GM12878 (cell line): ENCODE data around the gene MAP3K10. TPM values are rescaled to one million over a fixed set of nuclear protein-coding genes. Genes with fewer than 3 reads are reported as not detected.

Experiments used
- ATAC-seq: fragments of 200-7000 bp; cut with Tn5 transposase; 3 replicates; pipeline ENCODE4 v1.9.1; 2020; ENCODE audit warnings: mild to moderate bottlenecking, moderate library complexity
- BruUV-seq: library from RNA; stranded (reverse); fragments of 400-500 nt; replicated peaks from 2 replicates; lab custom pipeline; 2021; lab: Mats Ljungman, UMichigan
- CTCF ChIA-PET: fragments of 300-600 bp; sonication (Branson Sonifier 250); formaldehyde crosslinking; extraction: SDS; loops from one replicate; lab custom pipeline; 2021; ENCODE audit warnings: inconsistent platforms; lab: Yijun Ruan, JAX
- POLR2A ChIA-PET: fragments of 350-600 bp; formaldehyde crosslinking; extraction: SDS; loops from one replicate; lab custom pipeline; 2021; ENCODE audit warnings: inconsistent platforms; lab: Charles Lee
- RAD21 ChIA-PET: fragments of 300-600 bp; sonication (Branson Sonifier 250); formaldehyde crosslinking; loops from one replicate; lab custom pipeline; 2023; ENCODE audit warnings: antibody characterized with exemption; ENCODE audit not compliant: unreplicated experiment; lab: Charles Lee
- SMC1A ChIA-PET: fragments of 300-600 bp; sonication (Branson Sonifier 250); formaldehyde crosslinking; loops from one replicate; lab custom pipeline; 2023; ENCODE audit not compliant: unreplicated experiment, uncharacterized antibody; lab: Charles Lee
- DNase-seq: peaks from one replicate; pipeline ENCODE4 v3.0.0-alpha.2; 2011; ENCODE audit warnings: low read depth, low spot score
- FAIRE-seq: peaks from 3 replicates; lab custom pipeline; 2011; peaks lifted over from hg19 to GRCh38; lab: Jason Lieb, UNC
- H2AFZ ChIP-seq: 2 replicates; pipeline ENCODE4 v1.6.0; 2011; ENCODE audit warnings: low read depth, low read length, control low read depth; ENCODE audit not compliant: control insufficient read depth
- H3K27ac ChIP-seq: 2 replicates; pipeline ENCODE4 v1.5.1; 2011; ENCODE audit warnings: control low read depth; ENCODE audit not compliant: control insufficient read depth, insufficient read depth
- H3K27me3 ChIP-seq, 2 experiments: replicated peaks in 1 of 2; 2 replicates each; pipeline versions ENCODE4 v1.6.0 to v1.6.1; 2011; ENCODE audit warnings: low read length in 1 of 2; ENCODE audit not compliant: control insufficient read depth in 2 of 2, insufficient read depth in 2 of 2
- H3K36me3 ChIP-seq, 2 experiments: 2 replicates each; pipeline ENCODE4 v1.5.1; 2011; ENCODE audit warnings: low read length in 1 of 2; ENCODE audit not compliant: control insufficient read depth in 2 of 2, insufficient read depth in 2 of 2
- H3K4me1 ChIP-seq: 2 replicates; pipeline ENCODE4 v1.6.1; 2011; ENCODE audit warnings: mild to moderate bottlenecking, low read length, moderate library complexity, mixed read lengths; ENCODE audit not compliant: control insufficient read depth, insufficient read depth
- H3K4me2 ChIP-seq: 2 replicates; pipeline ENCODE4 v1.6.0; 2011; ENCODE audit warnings: control low read depth; ENCODE audit not compliant: control insufficient read depth, insufficient read depth
- H3K4me3 ChIP-seq: fragments of 200-600 bp; sonication (generic); 2 replicates; pipeline ENCODE4 v1.5.1; 2016
- H3K79me2 ChIP-seq: 2 replicates; pipeline ENCODE4 v1.6.0; 2011; ENCODE audit warnings: low read length; ENCODE audit not compliant: control insufficient read depth, insufficient read depth
- H3K9ac ChIP-seq: 2 replicates; pipeline ENCODE4 v1.8.0; 2011; ENCODE audit warnings: low read length, control low read depth, mixed read lengths; ENCODE audit not compliant: control insufficient read depth, insufficient read depth
- H3K9me3 ChIP-seq: replicated peaks from 3 replicates; pipeline ENCODE4 v1.5.1; 2011; ENCODE audit warnings: mild to moderate bottlenecking, low read length; ENCODE audit not compliant: control insufficient read depth, insufficient read depth
- H4K20me1 ChIP-seq: 2 replicates; pipeline ENCODE4 v1.6.0; 2011; ENCODE audit not compliant: control insufficient read depth, insufficient read depth
- CBX3 ChIP-seq: fragments of 200-600 bp; sonication (generic); IDR thresholded peaks from 2 replicates; pipeline ENCODE4 v1.6.1; 2016; ENCODE audit warnings: low read depth, borderline replicate concordance
- EZH2 ChIP-seq: IDR thresholded peaks from 2 replicates; pipeline ENCODE4 v1.6.1; 2012; ENCODE audit warnings: low read depth, mild to moderate bottlenecking, control low read depth, inconsistent platforms, low read length, borderline replicate concordance; ENCODE audit not compliant: control insufficient read depth
- FOS ChIP-seq: IDR thresholded peaks from 3 replicates; pipeline ENCODE4 v1.6.1; 2011; ENCODE audit warnings: borderline replicate concordance; ENCODE audit not compliant: insufficient read length; ENCODE audit errors: extremely low read depth
- IKZF1 ChIP-seq: fragments of 450-650 bp; conservative IDR thresholded peaks from 2 replicates; pipeline ENCODE4 v1.6.1; 2017; ENCODE audit warnings: antibody characterized with exemption, mild to moderate bottlenecking
- PAX5 ChIP-seq: IDR thresholded peaks from 2 replicates; pipeline ENCODE4 v1.6.1; 2011; ENCODE audit warnings: low read depth, low read length, borderline replicate concordance
- TBL1XR1 ChIP-seq: IDR thresholded peaks from 2 replicates; pipeline ENCODE4 v1.6.1; 2012; ENCODE audit warnings: low read depth, low read length, improper control_type of control experiment
- TCF12 ChIP-seq: IDR thresholded peaks from 2 replicates; pipeline ENCODE4 v1.6.1; 2011; ENCODE audit warnings: low read depth, mild to moderate bottlenecking, low read length
- YY1 ChIP-seq: IDR thresholded peaks from 2 replicates; pipeline ENCODE4 v1.6.1; 2011; ENCODE audit warnings: low read depth, mild to moderate bottlenecking, low read length
- WGBS: methylation state at CpG from one replicate; pipeline ENCODE4 v1.1.6; 2016; ENCODE audit warnings: low lambda C conversion rate; ENCODE audit not compliant: insufficient replicate concordance, insufficient coverage; ENCODE audit errors: missing lambda C conversion rate; 5-methylcytosine and 5-hydroxymethylcytosine counted together
- in situ Hi-C: fragments of 300-500 bp; cut with MboI; formaldehyde crosslinking; loops from 9 replicates; pipeline ENCODE4 v1.14.3; 2018; ENCODE audit warnings: mixed read lengths
- intact Hi-C: fragments of 100-400 bp; cut with micrococcal nuclease; formaldehyde crosslinking; loops from one replicate; pipeline ENCODE4 v1.14.2; 2022; ENCODE audit not compliant: unreplicated experiment
- polyA plus RNA-seq, 11 experiments: library from polyadenylated mRNA; depleted of rRNA in 4 of 11; unstranded in 6 of 11; stranded (reverse) in 5 of 11; fragments of >200 nt; fragmentation: Nextera tagmentation in 4 of 11; fragmentation: Illumina TruSeq in 1 of 11; extraction: Ambion mirVana in 4 of 11; extraction: Trizol in 1 of 11; gene quantifications; 1 replicate in 1 of 11; 2 replicates in 10 of 11; pipeline versions ENCODE4 v1.2.1 to v1.2.3, GENCODE V29; 2011 to 2016; ENCODE audit warnings: inconsistent platforms in 2 of 11, missing spikeins in 2 of 11, low read depth in 1 of 11
- total RNA-seq, 4 experiments: library from RNA; depleted of rRNA in 3 of 4; stranded (reverse); fragments of >200 nt in 3 of 4; fragmentation: Illumina TruSeq in 1 of 4; extraction: Trizol in 1 of 4; gene quantifications; 2 replicates each; pipeline versions ENCODE4 v1.2.1 to v1.2.3, GENCODE V29; 2013 to 2021

The MAP3K10 gene
- total and polyA plus RNA-seq, 10 of the 15 experiments (the other 5 are each of a cell fraction or from before 2014, with no cell fraction given): 0.11 to 16.6 (median 2.6) TPM

- BruUV-seq: no TSS peak
- H3K4me3 ChIP-seq: no peak overlapping the region
- TF ChIP-seq FOS (no peak), TBL1XR1 (no peak), PAX5 (no peak), IKZF1 (no peak)
- over 99% methylated on average over 7 of the region's 7 CpGs for WGBS
- H3K36me3 ChIP-seq: peaks cover 32% of the 10 kb centered on the region in 2 experiments; a peak in 3 of 4 replicates
- no peak for DNase-seq
- RAD21 ChIA-PET: no interaction called here
- no peak overlapping the region for H3K4me2 ChIP-seq
- no peaks in the 10 kb centered on the region for H3K9me3 ChIP-seq
- no peaks in the 10 kb centered on the region for H3K4me1 ChIP-seq
- no peak overlapping the region for H3K27ac ChIP-seq
- H3K27me3 ChIP-seq: no peaks in the 10 kb centered on the region
- in situ Hi-C loops (no loop called here), intact Hi-C loops (no loop called here)
- H3K79me2 ChIP-seq: no peaks in the 10 kb centered on the region; the same call in 1 of the 2 replicates
- no peak for ATAC-seq
- POLR2A ChIA-PET: interaction anchor here (0.6 kb wide), 1 partner anchor 330 kb away, joined by 3 read pairs; no protein-coding TSS in a partner anchor
- H3K9ac ChIP-seq: no peak overlapping the region
- FAIRE-seq: no peak
- SMC1A ChIA-PET: interaction anchor here (0.5 kb wide), 1 partner anchor 986 kb away, joined by 3 read pairs; no protein-coding TSS in a partner anchor
- CTCF ChIA-PET: interaction anchor here (0.9 kb wide), 1 partner anchor 409 kb away, joined by 3 read pairs; no protein-coding TSS in a partner anchor
- no peaks in the 10 kb centered on the region for H4K20me1 ChIP-seq
- H2AFZ ChIP-seq: no peak overlapping the region
These were observed 61.2 kb downstream of the MAP3K10 start for GRCh38 chr19:40252395-40252794.

- no peaks in the 10 kb centered on the region for H4K20me1 ChIP-seq
- H3K9ac ChIP-seq: no peak overlapping the region
- DNase-seq (no peak), ATAC-seq (no peak), FAIRE-seq (no peak)
- BruUV-seq: no TSS peak
- H3K9me3 ChIP-seq: no peaks in the 10 kb centered on the region
- CTCF ChIA-PET: interaction anchor here (0.6 kb wide), 1 partner anchor 289 kb away, joined by 3 read pairs; no protein-coding TSS in a partner anchor
- POLR2A ChIA-PET: no interaction called here
- no peak overlapping the region for H3K27ac ChIP-seq
- RAD21 ChIA-PET: no interaction called here
- SMC1A ChIA-PET: no interaction called here
- intact Hi-C loops: no loop called here
- H3K4me3 ChIP-seq: no peak overlapping the region
- TF ChIP-seq TCF12: no peak
- TF ChIP-seq YY1: no peak
- no peak for TF ChIP-seq EZH2
- TF ChIP-seq CBX3: no peak
- no peaks in the 10 kb centered on the region for H3K27me3 ChIP-seq
- H3K79me2 ChIP-seq: peaks cover 3% of the 10 kb centered on the region
- peaks cover 27 to 32% of the 10 kb centered on the region in 2 experiments; a peak in 3 of 4 replicates for H3K36me3 ChIP-seq
- no peak overlapping the region for H3K4me2 ChIP-seq
- no peaks in the 10 kb centered on the region for H3K4me1 ChIP-seq
- no peak overlapping the region for H2AFZ ChIP-seq
- in situ Hi-C loops: no loop called here
- WGBS: over 99% methylated on average over 8 of the region's 8 CpGs
These were observed 62.4 kb downstream of the MAP3K10 start for GRCh38 chr19:40253611-40254092.
